GM19099 (cell line): ENCODE data around the gene CASP12.

Source experiments
- POLR2A ChIP-seq: IDR thresholded peaks from 3 replicates; pipeline ENCODE4 v1.6.1; 2011; ENCODE audit warnings: low read depth; ENCODE audit not compliant: insufficient read length; ENCODE audit errors: extremely low read depth

The CASP12 gene

GRCh38 chr11:104905271-104905670 lies 7.0 kb upstream of the CASP12 start:
- TF ChIP-seq POLR2A, result no peak

- no peak for TF ChIP-seq POLR2A
Observed at GRCh38 chr11:104899226-104899625, 966 bp upstream of the CASP12 start.

GRCh38 chr11:104898685-104899013 lies 389 bp upstream of the CASP12 start:
- TF ChIP-seq POLR2A, result no peak

GRCh38 chr11:104895634-104896033 lies 2.6 kb downstream of the CASP12 start:
- TF ChIP-seq POLR2A, result no peak

- TF ChIP-seq POLR2A, result no peak
Observed at GRCh38 chr11:104893876-104894275, 4.4 kb downstream of the CASP12 start.

- TF ChIP-seq POLR2A, result no peak
Observed at GRCh38 chr11:104892723-104893511, 5.3 kb downstream of the CASP12 start.

GRCh38 chr11:104891135-104891534 lies 7.1 kb downstream of the CASP12 start:
- TF ChIP-seq POLR2A, result no peak

GRCh38 chr11:104883342-104883741 lies 14.9 kb downstream of the CASP12 start:
- TF ChIP-seq POLR2A, result no peak

- TF ChIP-seq POLR2A, result no peak
Observed at GRCh38 chr11:104881117-104881794, 17.0 kb downstream of the CASP12 start.

GRCh38 chr11:104879514-104880190 lies 18.6 kb downstream of the CASP12 start:
- TF ChIP-seq POLR2A, result no peak

GRCh38 chr11:104876861-104877431 lies 21.3 kb downstream of the CASP12 start:
- no peak for TF ChIP-seq POLR2A

GRCh38 chr11:104876324-104876723 lies 21.9 kb downstream of the CASP12 start:
- TF ChIP-seq POLR2A, result no peak

- TF ChIP-seq POLR2A, result no peak
Observed at GRCh38 chr11:104873252-104873651, 25.0 kb downstream of the CASP12 start.

GRCh38 chr11:104872393-104872792 lies 25.9 kb downstream of the CASP12 start:
- no peak for TF ChIP-seq POLR2A

- TF ChIP-seq POLR2A, result no peak
Observed at GRCh38 chr11:104870910-104871309, 27.4 kb downstream of the CASP12 start.
